Nephron progenitor cell (in vitro differentiated cells): Measurements from ENCODE around the gene ARHGEF4.

Experiments used
- DNase-seq: peaks from one replicate; pipeline ENCODE4 v3.0.0; 2021
- H3K27ac Mint-ChIP-seq: 2 replicates; pipeline ENCODE4 v1.8.0; 2021; ENCODE audit warnings: mild to moderate bottlenecking, moderate library complexity, mixed read lengths
- H3K27me3 Mint-ChIP-seq: 2 replicates; pipeline ENCODE4 v1.8.0; 2021; ENCODE audit warnings: mild to moderate bottlenecking, low read depth, mixed read lengths; ENCODE audit not compliant: poor library complexity
- H3K36me3 Mint-ChIP-seq: 2 replicates; pipeline ENCODE4 v1.8.0; 2021; ENCODE audit warnings: low read depth, mixed read lengths
- H3K4me1 Mint-ChIP-seq: 2 replicates; pipeline ENCODE4 v1.8.0; 2021; ENCODE audit warnings: mixed read lengths
- H3K4me3 Mint-ChIP-seq: 2 replicates; pipeline ENCODE4 v1.8.0; 2021; ENCODE audit warnings: mild to moderate bottlenecking, moderate library complexity, mixed read lengths
- H3K9me3 Mint-ChIP-seq: 2 replicates; pipeline ENCODE4 v1.8.0; 2021; ENCODE audit warnings: mild to moderate bottlenecking, moderate library complexity, mixed read lengths
- CTCF ChIP-seq: fragments of 200-600 bp; sonication (generic); IDR thresholded peaks from 2 replicates; pipeline ENCODE4 v1.5.0; 2021; ENCODE audit warnings: antibody characterized with exemption

ARHGEF4 gene

DNA sequence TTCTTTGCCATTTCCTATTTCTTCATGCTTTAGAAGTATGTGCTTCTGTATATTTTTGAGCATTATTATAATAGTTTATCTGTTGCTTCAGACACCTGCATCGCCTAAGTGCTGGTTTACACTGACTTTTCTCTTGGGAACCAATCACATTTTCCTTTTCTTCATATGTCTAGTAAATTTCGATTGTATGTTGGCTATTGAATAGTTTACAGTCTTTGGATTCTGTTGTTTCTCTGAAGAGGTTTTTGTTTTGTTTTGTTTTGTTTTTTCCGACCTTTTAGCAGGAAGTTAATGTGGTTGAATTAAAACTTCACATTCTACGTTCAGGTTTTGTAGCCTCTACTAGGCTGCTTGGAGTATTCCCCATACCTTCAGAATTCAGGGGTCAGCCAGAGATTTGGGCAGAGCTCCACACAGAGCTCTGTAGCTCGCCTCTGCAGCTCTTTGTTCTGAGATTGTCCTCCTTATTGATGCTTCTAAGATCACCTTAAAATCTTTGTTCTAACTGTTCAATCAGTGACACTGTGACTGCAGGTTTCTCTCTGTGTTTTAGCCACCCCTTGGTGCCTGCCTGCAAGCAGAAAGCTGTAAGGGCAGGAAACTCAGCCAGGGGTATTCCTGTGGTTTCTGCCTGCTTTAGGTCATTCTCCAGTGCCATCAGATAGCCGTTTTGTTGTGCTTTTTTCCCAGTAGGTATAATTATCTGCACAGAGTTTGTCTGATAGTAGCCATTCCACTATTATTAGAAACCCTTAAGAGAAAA, 173.2 kb downstream of the ARHGEF4 start:
- TF ChIP-seq CTCF = no peak
- Mint-ChIP-seq H3K9me3 (no peaks in the 10 kb centered on the region), H3K27ac (no peak overlapping the region), H3K27me3 (peaks cover 7% of the 10 kb centered on the region), H3K4me1 (peaks cover 9% of the 10 kb centered on the region), H3K36me3 (no peaks in the 10 kb centered on the region), H3K4me3 (no peak overlapping the region)
- no peak for DNase-seq

DNA sequence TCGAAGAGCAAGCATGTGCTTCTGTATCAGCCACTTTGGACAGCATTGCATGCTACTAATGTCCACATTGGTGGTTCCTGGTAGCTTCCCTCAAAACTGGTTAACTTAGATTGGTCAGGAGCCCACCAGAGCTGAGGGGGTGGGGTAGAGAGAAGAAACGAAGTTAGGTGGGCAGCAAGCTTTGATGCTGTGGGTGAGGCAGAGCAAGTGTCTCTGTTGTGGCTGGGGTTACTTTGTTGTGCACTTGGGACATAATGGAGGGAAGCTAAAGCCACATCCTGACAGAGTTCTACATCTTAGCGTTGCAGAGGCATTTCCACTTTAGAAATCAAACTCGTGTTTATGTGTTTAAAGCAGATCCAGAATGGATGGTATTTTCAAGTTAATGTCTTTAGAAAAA, 173.9 kb downstream of the ARHGEF4 start:
- Mint-ChIP-seq H3K4me1 (peaks cover 9% of the 10 kb centered on the region), H3K27ac (no peak overlapping the region), H3K4me3 (no peak overlapping the region), H3K27me3 (peaks cover 7% of the 10 kb centered on the region), H3K9me3 (no peaks in the 10 kb centered on the region), H3K36me3 (no peaks in the 10 kb centered on the region)
- DNase-seq = no peak
- no peak for TF ChIP-seq CTCF

DNA sequence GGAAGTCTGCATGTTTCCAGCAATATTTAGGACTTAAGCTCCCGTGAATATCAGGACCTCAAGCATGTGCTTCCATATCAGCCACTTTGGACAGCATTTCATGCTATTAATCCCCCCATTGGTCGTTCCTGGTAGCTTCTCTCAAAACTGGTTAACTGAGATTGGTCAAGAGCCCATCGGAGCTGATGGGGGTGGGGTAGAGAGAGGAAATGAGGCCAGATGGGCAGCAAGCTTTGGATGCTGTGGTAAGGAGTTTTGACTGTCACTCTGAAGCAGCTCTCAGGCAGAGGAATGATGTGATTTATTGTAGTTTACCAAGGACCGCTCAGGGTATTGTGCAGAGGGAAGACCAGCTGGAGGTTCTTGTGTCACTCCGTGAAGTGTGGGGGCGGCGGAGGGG, 174.8 kb downstream of the ARHGEF4 start:
- TF ChIP-seq CTCF = no peak
- DNase-seq = no peak
- Mint-ChIP-seq H3K4me3 (no peak overlapping the region), H3K4me1 (peaks cover 9% of the 10 kb centered on the region), H3K27me3 (peaks cover 7% of the 10 kb centered on the region), H3K27ac (no peak overlapping the region), H3K36me3 (no peaks in the 10 kb centered on the region), H3K9me3 (no peaks in the 10 kb centered on the region)

GRCh38 chr2:131014141-131014540, 177.4 kb downstream of the ARHGEF4 start:
- DNase-seq = no peak
- peaks cover 9% of the 10 kb centered on the region for H3K27me3 Mint-ChIP-seq
- H3K4me3 Mint-ChIP-seq = no peak overlapping the region
- no peak overlapping the region for H3K27ac Mint-ChIP-seq
- H3K36me3 Mint-ChIP-seq = no peaks in the 10 kb centered on the region
- peaks cover 9% of the 10 kb centered on the region for H3K4me1 Mint-ChIP-seq
- TF ChIP-seq CTCF = no peak
- no peaks in the 10 kb centered on the region for H3K9me3 Mint-ChIP-seq

GRCh38 chr2:131015764-131016163, 179.1 kb downstream of the ARHGEF4 start:
- Mint-ChIP-seq H3K36me3 (no peaks in the 10 kb centered on the region), H3K27me3 (peaks cover 9% of the 10 kb centered on the region), H3K4me3 (no peak overlapping the region), H3K27ac (peak overlapping the region; percentile 64), H3K4me1 (peaks cover 9% of the 10 kb centered on the region), H3K9me3 (no peaks in the 10 kb centered on the region)
- TF ChIP-seq CTCF = no peak
- DNase-seq = no peak
